ENCODE measurements around the gene ANO1. TPM values are rescaled to one million over a fixed set of nuclear protein-coding genes. Genes with fewer than 3 reads are reported as not detected.

Gene ANO1
- total and polyA plus RNA-seq, 2 of the 8 experiments (the other 6 are each of a cell fraction or from before 2014, with no cell fraction given): 4.7 to 5.0 TPM

- TF ChIP-seq KDM4A (IDR thresholded peaks at IDR 0.05; ENCODE audit: low read depth, low read length, severe bottlenecking): no peak
- no peak for TF ChIP-seq ASH2L (IDR thresholded peaks at IDR 0.05; ENCODE audit: low read length)
- TF ChIP-seq SUZ12 (IDR thresholded peaks at IDR 0.05; ENCODE audit: low read length): no peak
- no peak for TF ChIP-seq RBBP5 (IDR thresholded peaks at IDR 0.05; ENCODE audit: borderline replicate concordance, low read depth, low read length)
- no peak for TF ChIP-seq NANOG (IDR thresholded peaks at IDR 0.05; ENCODE audit: insufficient read depth, low read depth, low read length, poor library complexity, severe bottlenecking)
These were observed 19.9 kb downstream of the ANO1 start (continued) for GRCh38 chr11:70097783-70098563.
